Stimulated activated CD8-positive, alpha-beta memory T cell treated with anti-CD3 and anti-CD28 coated beads, Interleukin-4, amount 100 ng/mL, for 4 hours (primary cell): ENCODE results near the gene PRPF8.
"Not testable (repeated sequence)": the region's sequence is repeated elsewhere in the genome, so short reads cannot be mapped to it uniquely, and the experiment has no call there.

Experiments used
- DNase-seq, 2 donors: peaks; one replicate each; pipeline ENCODE4 v3.0.0-alpha.2; 2020; ENCODE audit warnings: low read depth in 2 of 2, low spot score in 1 of 2

The PRPF8 gene

GRCh38 chr17:1695365-1695764, 10.7 kb upstream of the PRPF8 start:
- no peak for DNase-seq

- DNase-seq: no peak
Measured at GRCh38 chr17:1693339-1693738, 8.7 kb upstream of the PRPF8 start.

- no peak for DNase-seq
Measured at GRCh38 chr17:1690544-1691221, 6.0 kb upstream of the PRPF8 start.

GRCh38 chr17:1688405-1688804, 3.7 kb upstream of the PRPF8 start:
- DNase-seq: not testable (repeated sequence)

GRCh38 chr17:1686086-1686485, 1.4 kb upstream of the PRPF8 start:
- DNase-seq: no peak

GRCh38 chr17:1683459-1683858, 1.2 kb downstream of the PRPF8 start:
- DNase-seq: no peak

- no peak for DNase-seq
Measured at GRCh38 chr17:1676401-1676800, 8.3 kb downstream of the PRPF8 start.

GRCh38 chr17:1673041-1673785, 11.5 kb downstream of the PRPF8 start:
- no peak for DNase-seq

GRCh38 chr17:1663934-1664333, 20.7 kb downstream of the PRPF8 start:
- DNase-seq: not testable (repeated sequence)

- no peak for DNase-seq
Measured at GRCh38 chr17:1661045-1661444, 23.6 kb downstream of the PRPF8 start.

GRCh38 chr17:1658100-1658499, 26.6 kb downstream of the PRPF8 start:
- no peak for DNase-seq

GRCh38 chr17:1653735-1654134, 30.9 kb downstream of the PRPF8 start:
- DNase-seq: no peak

- not testable (repeated sequence) for DNase-seq
Measured at GRCh38 chr17:1652794-1653193, 31.9 kb downstream of the PRPF8 start.

GRCh38 chr17:1651559-1651844, 33.2 kb downstream of the PRPF8 start:
- DNase-seq: no peak

GRCh38 chr17:1650731-1651558, 33.7 kb downstream of the PRPF8 start:
- no peak for DNase-seq

- no peak for DNase-seq
Measured at GRCh38 chr17:1649844-1650501, 34.7 kb downstream of the PRPF8 start, which contains the start of gene RILP. TSS of gene RILP (minus strand) at chr17:1649866. CDS start at chr17:1649804, 62 bp downstream.

- DNase-seq: peak; percentile 82 to 83
Measured at GRCh38 chr17:1648963-1649843, 35.5 kb downstream of the PRPF8 start.

- no peak for DNase-seq
Measured at GRCh38 chr17:1648173-1648962, 36.3 kb downstream of the PRPF8 start.

- no peak for DNase-seq
Measured at GRCh38 chr17:1647802-1648171, 36.9 kb downstream of the PRPF8 start.
